Panc1 (cell line): ENCODE measurements around the gene ATP2B2. TPM values are rescaled to one million over a fixed set of nuclear protein-coding genes. Genes with fewer than 3 reads are reported as not detected.

ENCODE experiments used
- ATAC-seq: fragments of 200-7000 bp; cut with Tn5 transposase; 2 replicates; pipeline ENCODE4 v1.9.1; 2020; ENCODE audit warnings: mild to moderate bottlenecking, moderate library complexity
- BruUV-seq: library from RNA; stranded (reverse); fragments of 400-500 nt; replicated peaks from 2 replicates; lab custom pipeline; 2021; lab: Mats Ljungman, UMichigan
- CTCF ChIA-PET: fragments of 300-600 bp; sonication (Branson Sonifier 250); formaldehyde crosslinking; loops from one replicate; lab custom pipeline; 2022; ENCODE audit warnings: antibody characterized with exemption; lab: Charles Lee
- POLR2A ChIA-PET: fragments of 300-600 bp; sonication (Branson Sonifier 250); formaldehyde crosslinking; loops from one replicate; lab custom pipeline; 2022; ENCODE audit warnings: antibody characterized with exemption; lab: Charles Lee
- DNase-seq: peaks from one replicate; pipeline ENCODE4 v3.0.0-alpha.2; 2010; ENCODE audit warnings: low read depth, low spot score
- H3K27ac ChIP-seq: 2 replicates; pipeline ENCODE4 v1.5.1; 2011; ENCODE audit warnings: mild to moderate bottlenecking, low read length, inconsistent platforms
- H3K27me3 ChIP-seq: fragments of 200-500 bp; sonication (Bioruptor generic); 2 replicates; pipeline ENCODE4 v1.6.0; 2014; ENCODE audit warnings: low read length, inconsistent platforms; ENCODE audit not compliant: control insufficient read depth, insufficient read depth
- H3K36me3 ChIP-seq: fragments of 200-500 bp; sonication (Bioruptor generic); 2 replicates; pipeline ENCODE4 v1.5.1; 2014; ENCODE audit warnings: inconsistent platforms, mild to moderate bottlenecking, low read length, moderate library complexity; ENCODE audit not compliant: control insufficient read depth, insufficient read depth
- H3K4me1 ChIP-seq: 2 replicates; pipeline ENCODE4 v1.5.1; 2011; ENCODE audit warnings: inconsistent platforms, mild to moderate bottlenecking, low read length, moderate library complexity; ENCODE audit not compliant: control insufficient read depth, insufficient read depth
- H3K4me3 ChIP-seq, 2 experiments: 2 replicates each; pipeline ENCODE4 v1.5.1; 2011 to 2012; ENCODE audit warnings: low read depth in 2 of 2, low read length in 2 of 2, mild to moderate bottlenecking in 2 of 2, inconsistent platforms in 1 of 2, moderate library complexity in 1 of 2
- H3K9me3 ChIP-seq: fragments of 200-500 bp; sonication (Bioruptor generic); 2 replicates; pipeline ENCODE4 v1.5.1; 2014; ENCODE audit warnings: low read depth, mild to moderate bottlenecking, inconsistent platforms, low read length, moderate library complexity; ENCODE audit not compliant: control insufficient read depth, insufficient read depth
- CTCF ChIP-seq: fragments of 450-650 bp; IDR thresholded peaks from 2 replicates; pipeline ENCODE4 v1.5.1; 2017; ENCODE audit warnings: mild to moderate bottlenecking
- POLR2AphosphoS5 ChIP-seq: IDR thresholded peaks from 2 replicates; pipeline ENCODE4 v1.6.1; 2012; ENCODE audit warnings: mild to moderate bottlenecking, low read depth, low read length, moderate library complexity
- REST ChIP-seq, 2 experiments: IDR thresholded peaks; 2 replicates each; pipeline ENCODE4 v1.6.1; 2011 to 2012; ENCODE audit warnings: low read depth in 2 of 2, control low read depth in 1 of 2, low read length in 1 of 2, mild to moderate bottlenecking in 1 of 2, moderate library complexity in 1 of 2; ENCODE audit not compliant: insufficient read depth in 1 of 2
- SIN3A ChIP-seq: IDR thresholded peaks from 2 replicates; pipeline ENCODE4 v1.6.1; 2012; ENCODE audit warnings: low read depth, mild to moderate bottlenecking, low read length, moderate library complexity, borderline replicate concordance; ENCODE audit not compliant: insufficient read depth
- TCF7L2 ChIP-seq: IDR thresholded peaks from 2 replicates; pipeline ENCODE4 v1.6.1; 2011; ENCODE audit warnings: mild to moderate bottlenecking, low read depth, low read length, inconsistent platforms
- in situ Hi-C: cut with HindIII; loops from 2 replicates; pipeline ENCODE4 v1.10.0; 2016; ENCODE audit warnings: low sequenced_read_pairs, low pct_unique_long_range_greater_than_20kb
- intact Hi-C: fragments of 100-400 bp; cut with micrococcal nuclease; formaldehyde crosslinking; loops from one replicate; pipeline ENCODE4 v1.10.0; 2022; ENCODE audit not compliant: unreplicated experiment
- total RNA-seq: library from RNA; stranded (reverse); gene quantifications from one replicate; pipeline ENCODE4 v1.2.1, GENCODE V29; 2021; ENCODE audit not compliant: unreplicated experiment

Gene ATP2B2
- total RNA-seq, 1 experiment from 2014 or later: not detected

- POLR2A ChIA-PET: no interaction called here
Observed at GRCh38 chr3:10552631-10552943, 47.2 kb upstream of the ATP2B2 start.

GRCh38 chr3:10551821-10552630, 46.6 kb upstream of the ATP2B2 start:
- ChIA-PET CTCF (no interaction called here), POLR2A (no interaction called here)
- BruUV-seq: no TSS peak
- H3K27me3 ChIP-seq: no peaks in the 10 kb centered on the region
- TF ChIP-seq POLR2AphosphoS5: no peak
- no peak for TF ChIP-seq SIN3A
- no peak for TF ChIP-seq REST (IDR thresholded peaks at IDR 0.05; ENCODE audit: insufficient read depth in 1 of 2, low read depth in 2 of 2, low read length in 1 of 2)
- ATAC-seq (peak; percentile 62; the same call in 1 of the 2 replicates), DNase-seq (no peak)
- H3K4me3 ChIP-seq: no peak overlapping the region
- in situ Hi-C loops: no loop called here
- intact Hi-C loops: no loop called here
- H3K27ac ChIP-seq: no peak overlapping the region
- peaks cover 8% of the 10 kb centered on the region; the same call in 1 of the 2 replicates for H3K4me1 ChIP-seq
- H3K36me3 ChIP-seq: no peaks in the 10 kb centered on the region
- no peaks in the 10 kb centered on the region for H3K9me3 ChIP-seq

More at GRCh38 chr3:10552631-10552943, 47.2 kb upstream of the ATP2B2 start:
- DNase-seq (no peak), ATAC-seq (no peak)
- CTCF ChIA-PET: no interaction called here
- H3K36me3 ChIP-seq: no peaks in the 10 kb centered on the region
- BruUV-seq: no TSS peak
- H3K4me3 ChIP-seq: no peak overlapping the region
- no peak for TF ChIP-seq REST (IDR thresholded peaks at IDR 0.05; ENCODE audit: insufficient read depth in 1 of 2, low read depth in 2 of 2, low read length in 1 of 2)
- TF ChIP-seq CTCF: no peak
- TF ChIP-seq SIN3A: no peak
- no peak for TF ChIP-seq TCF7L2
- TF ChIP-seq POLR2AphosphoS5: no peak
- intact Hi-C loops: no loop called here
- peaks cover 8% of the 10 kb centered on the region; the same call in 1 of the 2 replicates for H3K4me1 ChIP-seq
- H3K27ac ChIP-seq: no peak overlapping the region
- no peaks in the 10 kb centered on the region for H3K9me3 ChIP-seq
- H3K27me3 ChIP-seq: no peaks in the 10 kb centered on the region
- in situ Hi-C loops: no loop called here
